ENCODE data around the gene HK2.

HK2 gene

DNA sequence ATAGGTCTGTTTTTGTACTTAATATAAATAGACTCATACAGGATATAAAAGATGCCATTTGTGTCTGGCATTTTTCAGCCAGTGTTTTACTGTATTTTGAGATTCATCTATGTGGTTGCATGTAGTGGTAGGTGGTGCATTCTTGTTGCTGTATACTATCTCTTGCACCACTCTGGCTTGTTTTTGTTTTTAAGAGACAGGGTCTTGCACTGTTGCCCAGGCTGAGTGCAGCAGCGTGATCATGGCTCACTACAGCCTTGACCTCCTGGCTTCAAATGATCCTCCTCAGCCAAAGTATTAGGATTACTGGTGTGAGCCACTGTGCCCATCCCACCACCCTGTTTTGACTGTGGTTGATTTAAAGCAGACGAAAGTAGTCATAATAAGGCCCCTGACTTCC is 12.6 kb downstream of the HK2 start:
- peaks cover 11 to 15% of the 10 kb centered on the region in 2 donors for H3K4me1 ChIP-seq (ENCODE audit: control insufficient read depth in 2 of 2, insufficient read depth in 1 of 2, low read depth in 1 of 2, low read length in 2 of 2)

DNA sequence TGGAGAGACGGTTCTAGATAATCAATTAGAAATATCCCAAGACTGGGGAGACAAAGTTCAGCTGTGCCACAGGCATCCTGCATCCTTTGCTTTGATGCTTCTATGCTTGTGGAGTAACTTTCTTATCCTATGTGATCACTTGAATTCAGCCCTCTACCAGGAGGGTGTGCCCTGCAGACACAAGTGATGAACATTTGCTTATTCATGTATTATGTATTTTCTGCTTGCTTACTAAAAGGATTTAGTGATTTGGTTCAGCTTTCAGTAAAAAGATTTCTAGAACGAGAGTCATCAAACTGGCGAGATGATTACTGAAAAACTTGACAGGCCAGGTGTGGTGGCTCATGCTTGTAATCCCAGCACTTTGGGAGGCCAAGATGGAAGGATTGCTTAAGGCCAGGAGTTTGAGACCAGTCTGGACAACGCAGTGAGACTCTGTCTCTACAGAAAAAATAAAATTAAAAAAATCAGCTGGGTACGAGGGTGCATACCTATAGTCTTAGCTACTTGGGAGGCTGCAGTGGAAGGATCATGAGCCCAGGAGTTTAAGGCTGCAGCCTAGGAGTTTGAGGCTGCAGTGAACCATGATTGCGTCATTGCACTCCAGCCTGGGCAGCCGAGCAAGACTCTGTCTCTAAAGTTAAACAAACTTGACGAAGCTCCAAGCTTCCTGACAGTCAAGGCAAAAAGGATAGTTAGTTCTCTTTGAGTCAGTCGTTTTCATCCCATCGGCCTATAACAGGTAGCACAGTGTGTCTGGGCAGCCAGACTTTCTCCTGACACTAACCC is 13.3 kb downstream of the HK2 start:
- Histone ChIP-seq H3K18ac (ENCODE audit: low read length) (no peak overlapping the region), H3K4me3 (ENCODE audit: low read length in 2 of 2) (no peak overlapping the region), H2BK120ac (ENCODE audit: low read depth, low read length) (no peak overlapping the region), H3K4me1 (ENCODE audit: control insufficient read depth in 2 of 2, insufficient read depth in 1 of 2, low read depth in 1 of 2, low read length in 2 of 2) (peaks cover 11 to 17% of the 10 kb centered on the region in 2 donors), H4K91ac (ENCODE audit: low read depth, low read length, poor library complexity) (no peak overlapping the region), H2AFZ (ENCODE audit: low read length) (no peak overlapping the region), H3K23ac (ENCODE audit: low read depth, low read length, poor library complexity) (no peak overlapping the region), H3K4ac (ENCODE audit: low read length) (no peak overlapping the region), H3K9me3 (replicated peaks in 1 of 2; ENCODE audit: control insufficient read depth in 2 of 2, insufficient read depth in 1 of 2, low read depth in 1 of 2, low read length in 2 of 2) (no peaks in the 10 kb centered on the region), H2BK5ac (ENCODE audit: low read length) (no peak overlapping the region), H3K36me3 (replicated peaks in 1 of 2; ENCODE audit: control insufficient read depth in 2 of 2, insufficient read depth in 2 of 2, low read length in 2 of 2) (peaks cover 1 to 3% of the 10 kb centered on the region in 2 donors), H2AK5ac (ENCODE audit: low read depth, low read length) (no peak overlapping the region), H3K9ac (ENCODE audit: low read depth, low read length, poor library complexity) (no peak overlapping the region), H2BK12ac (ENCODE audit: low read length) (no peak overlapping the region), H3K79me1 (ENCODE audit: low read depth, low read length) (peaks cover 12% of the 10 kb centered on the region), H3K14ac (ENCODE audit: low read length) (no peak overlapping the region), H2BK15ac (ENCODE audit: low read length) (no peak overlapping the region), H3K27me3 (ENCODE audit: control insufficient read depth in 3 of 3, insufficient read depth in 3 of 3, low read depth in 1 of 3, low read length in 3 of 3) (no peaks in the 10 kb centered on the region), H3K27ac (replicated peaks; ENCODE audit: low read length) (no peak overlapping the region), H4K8ac (ENCODE audit: low read depth, low read length) (no peak overlapping the region), H3K4me2 (ENCODE audit: insufficient read depth, low read length, poor library complexity, severe bottlenecking) (no peak overlapping the region)
- no CpG with 5 or more reads among the region's 10 CpGs for WGBS, 2 donors (ENCODE audit: extremely low coverage in 2 of 2, insufficient read length in 2 of 2, insufficient replicate concordance in 1 of 2)
- DNase-seq (ENCODE audit: low spot score): no peak

More for the DNA sequence above, 12.6 kb downstream of the HK2 start:
- Histone ChIP-seq H3K18ac (ENCODE audit: low read length) (no peak overlapping the region), H2BK15ac (ENCODE audit: low read length) (no peak overlapping the region), H2BK120ac (ENCODE audit: low read depth, low read length) (no peak overlapping the region), H3K79me1 (ENCODE audit: low read depth, low read length) (peaks cover 10% of the 10 kb centered on the region), H3K14ac (ENCODE audit: low read length) (no peak overlapping the region), H3K36me3 (replicated peaks in 1 of 2; ENCODE audit: control insufficient read depth in 2 of 2, insufficient read depth in 2 of 2, low read length in 2 of 2) (peaks cover 1 to 3% of the 10 kb centered on the region in 2 donors), H3K4me2 (ENCODE audit: insufficient read depth, low read length, poor library complexity, severe bottlenecking) (no peak overlapping the region), H3K9ac (ENCODE audit: low read depth, low read length, poor library complexity) (no peak overlapping the region), H2AK5ac (ENCODE audit: low read depth, low read length) (no peak overlapping the region), H3K23ac (ENCODE audit: low read depth, low read length, poor library complexity) (no peak overlapping the region), H3K9me3 (replicated peaks in 1 of 2; ENCODE audit: control insufficient read depth in 2 of 2, insufficient read depth in 1 of 2, low read depth in 1 of 2, low read length in 2 of 2) (no peaks in the 10 kb centered on the region), H2BK12ac (ENCODE audit: low read length) (no peak overlapping the region), H3K4me3 (ENCODE audit: low read length in 2 of 2) (no peak overlapping the region), H3K27ac (replicated peaks; ENCODE audit: low read length) (no peak overlapping the region), H3K27me3 (ENCODE audit: control insufficient read depth in 3 of 3, insufficient read depth in 3 of 3, low read depth in 1 of 3, low read length in 3 of 3) (no peaks in the 10 kb centered on the region), H3K4ac (ENCODE audit: low read length) (no peak overlapping the region), H4K91ac (ENCODE audit: low read depth, low read length, poor library complexity) (no peak overlapping the region), H2AFZ (ENCODE audit: low read length) (no peak overlapping the region), H2BK5ac (ENCODE audit: low read length) (no peak overlapping the region), H4K8ac (ENCODE audit: low read depth, low read length) (no peak overlapping the region)
- DNase-seq (ENCODE audit: low spot score): no peak
- no CpG with 5 or more reads among the region's 2 CpGs for WGBS, 2 donors (ENCODE audit: extremely low coverage in 2 of 2, insufficient read length in 2 of 2, insufficient replicate concordance in 1 of 2)

DNA sequence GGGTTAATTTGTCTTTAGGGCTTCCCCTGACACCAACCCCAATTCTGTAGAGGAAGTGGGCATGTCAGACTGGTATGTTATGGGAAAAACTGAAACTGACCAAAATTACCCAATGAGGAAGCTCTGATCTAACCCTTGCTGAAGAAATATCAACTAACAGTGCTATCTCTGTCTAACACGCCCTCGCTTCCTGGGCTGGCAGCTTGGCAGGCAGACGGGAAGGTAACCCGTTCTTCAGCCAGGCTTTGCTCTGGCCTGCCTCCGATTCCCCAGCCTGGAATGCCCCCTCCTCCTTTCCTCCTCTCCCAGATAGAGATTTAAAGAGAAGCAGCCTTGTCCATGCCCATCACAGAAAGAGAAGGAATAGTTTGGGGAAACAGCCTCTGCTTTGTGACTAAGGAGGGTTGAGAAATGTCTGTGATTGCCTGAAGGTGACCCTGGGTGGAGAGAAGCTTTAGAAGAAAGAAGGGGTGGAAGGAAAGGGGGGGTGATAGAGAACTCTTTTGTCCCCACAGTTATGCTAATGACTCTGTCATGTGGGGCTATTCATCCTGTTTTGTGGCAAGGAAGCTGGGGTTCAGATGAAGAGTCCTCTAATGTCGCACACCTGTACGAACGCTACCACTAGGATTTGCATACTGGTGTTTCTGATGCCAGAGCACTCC is 15.4 kb downstream of the HK2 start:
- Histone ChIP-seq H3K23ac (ENCODE audit: low read depth, low read length, poor library complexity) (no peak overlapping the region), H3K18ac (ENCODE audit: low read length) (no peak overlapping the region), H3K4me1 (ENCODE audit: control insufficient read depth in 2 of 2, insufficient read depth in 1 of 2, low read depth in 1 of 2, low read length in 2 of 2) (peaks cover 11 to 12% of the 10 kb centered on the region in 2 donors), H3K4ac (ENCODE audit: low read length) (no peak overlapping the region), H3K4me3 (ENCODE audit: low read length in 2 of 2) (no peak overlapping the region), H2BK120ac (ENCODE audit: low read depth, low read length) (no peak overlapping the region), H3K79me1 (ENCODE audit: low read depth, low read length) (peaks cover 13% of the 10 kb centered on the region), H3K36me3 (replicated peaks in 1 of 2; ENCODE audit: control insufficient read depth in 2 of 2, insufficient read depth in 2 of 2, low read length in 2 of 2) (peaks cover 3 to 6% of the 10 kb centered on the region in 2 donors), H2AK5ac (ENCODE audit: low read depth, low read length) (no peak overlapping the region), H3K4me2 (ENCODE audit: insufficient read depth, low read length, poor library complexity, severe bottlenecking) (peak overlapping the region; percentile 19), H4K91ac (ENCODE audit: low read depth, low read length, poor library complexity) (no peak overlapping the region), H2AFZ (ENCODE audit: low read length) (no peak overlapping the region), H3K27me3 (ENCODE audit: control insufficient read depth in 3 of 3, insufficient read depth in 3 of 3, low read depth in 1 of 3, low read length in 3 of 3) (no peaks in the 10 kb centered on the region), H3K9ac (ENCODE audit: low read depth, low read length, poor library complexity) (no peak overlapping the region), H4K8ac (ENCODE audit: low read depth, low read length) (no peak overlapping the region), H2BK12ac (ENCODE audit: low read length) (no peak overlapping the region), H3K27ac (replicated peaks; ENCODE audit: low read length) (peak overlapping the region; percentile 10), H3K9me3 (replicated peaks in 1 of 2; ENCODE audit: control insufficient read depth in 2 of 2, insufficient read depth in 1 of 2, low read depth in 1 of 2, low read length in 2 of 2) (no peaks in the 10 kb centered on the region), H2BK5ac (ENCODE audit: low read length) (no peak overlapping the region), H3K14ac (ENCODE audit: low read length) (no peak overlapping the region), H2BK15ac (ENCODE audit: low read length) (no peak overlapping the region)
- no peak for DNase-seq (ENCODE audit: low spot score)
- no CpG with 5 or more reads among the region's 8 CpGs for WGBS, 2 donors (ENCODE audit: extremely low coverage in 2 of 2, insufficient read length in 2 of 2, insufficient replicate concordance in 1 of 2)

GRCh38 chr2:74850496-74851190 is 16.7 kb downstream of the HK2 start:
- Histone ChIP-seq H3K27me3 (ENCODE audit: control insufficient read depth in 3 of 3, insufficient read depth in 3 of 3, low read depth in 1 of 3, low read length in 3 of 3) (no peaks in the 10 kb centered on the region), H3K9ac (ENCODE audit: low read depth, low read length, poor library complexity) (no peak overlapping the region), H3K9me3 (replicated peaks in 1 of 2; ENCODE audit: control insufficient read depth in 2 of 2, insufficient read depth in 1 of 2, low read depth in 1 of 2, low read length in 2 of 2) (no peaks in the 10 kb centered on the region), H3K36me3 (replicated peaks in 1 of 2; ENCODE audit: control insufficient read depth in 2 of 2, insufficient read depth in 2 of 2, low read length in 2 of 2) (peaks cover 6 to 18% of the 10 kb centered on the region in 2 donors), H3K4ac (ENCODE audit: low read length) (no peak overlapping the region), H4K91ac (ENCODE audit: low read depth, low read length, poor library complexity) (no peak overlapping the region), H2BK120ac (ENCODE audit: low read depth, low read length) (no peak overlapping the region), H3K14ac (ENCODE audit: low read length) (no peak overlapping the region), H3K79me1 (ENCODE audit: low read depth, low read length) (peaks cover 10% of the 10 kb centered on the region), H3K4me1 (ENCODE audit: control insufficient read depth in 2 of 2, insufficient read depth in 1 of 2, low read depth in 1 of 2, low read length in 2 of 2) (peaks cover 11% of the 10 kb centered on the region in 2 donors), H2AK5ac (ENCODE audit: low read depth, low read length) (no peak overlapping the region), H3K27ac (replicated peaks; ENCODE audit: low read length) (no peak overlapping the region), H2BK5ac (ENCODE audit: low read length) (no peak overlapping the region), H2BK15ac (ENCODE audit: low read length) (no peak overlapping the region), H3K23ac (ENCODE audit: low read depth, low read length, poor library complexity) (no peak overlapping the region), H3K4me2 (ENCODE audit: insufficient read depth, low read length, poor library complexity, severe bottlenecking) (no peak overlapping the region), H3K4me3 (ENCODE audit: low read length in 2 of 2) (no peak overlapping the region), H4K8ac (ENCODE audit: low read depth, low read length) (no peak overlapping the region), H2AFZ (ENCODE audit: low read length) (no peak overlapping the region), H2BK12ac (ENCODE audit: low read length) (no peak overlapping the region), H3K18ac (ENCODE audit: low read length) (no peak overlapping the region)
- DNase-seq (ENCODE audit: low spot score): no peak
- no CpG with 5 or more reads among the region's 3 CpGs for WGBS, 2 donors (ENCODE audit: extremely low coverage in 2 of 2, insufficient read length in 2 of 2, insufficient replicate concordance in 1 of 2)
